Choroid plexus epithelial cell (primary cell): ENCODE measurements around the gene TCF12.

Experiments
- DNase-seq: peaks from one replicate; pipeline ENCODE4 v3.0.0-alpha.2; 2010; ENCODE audit warnings: low read depth
- H3K4me3 ChIP-seq: 2 replicates; pipeline ENCODE4 v1.5.1; 2011; ENCODE audit warnings: low read depth, mild to moderate bottlenecking, control low read depth, low read length, moderate library complexity
- TF ChIP-seq, protein P1 (sequence below): conservative IDR thresholded peaks from 2 replicates; pipeline ENCODE4 v1.5.1; 2011; ENCODE audit warnings: low read depth, mild to moderate bottlenecking, control low read depth, inconsistent platforms, low read length, moderate library complexity

TCF12 gene

DNA sequence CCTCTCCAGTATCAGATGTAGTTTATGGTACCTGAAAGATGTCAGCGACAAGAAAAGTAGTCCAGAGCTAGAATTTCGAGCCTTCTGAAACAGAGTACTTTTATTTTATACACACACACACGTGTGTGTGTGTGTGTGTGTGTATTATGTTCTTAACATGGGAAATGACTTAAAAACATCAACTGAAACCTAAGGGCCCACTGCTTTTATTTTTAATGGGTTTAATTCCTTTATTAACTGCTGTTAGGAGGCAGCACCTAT lies 1.9 kb downstream of the TCF12 start:
- DNase-seq = no peak
- TF ChIP-seq, protein P1, sequence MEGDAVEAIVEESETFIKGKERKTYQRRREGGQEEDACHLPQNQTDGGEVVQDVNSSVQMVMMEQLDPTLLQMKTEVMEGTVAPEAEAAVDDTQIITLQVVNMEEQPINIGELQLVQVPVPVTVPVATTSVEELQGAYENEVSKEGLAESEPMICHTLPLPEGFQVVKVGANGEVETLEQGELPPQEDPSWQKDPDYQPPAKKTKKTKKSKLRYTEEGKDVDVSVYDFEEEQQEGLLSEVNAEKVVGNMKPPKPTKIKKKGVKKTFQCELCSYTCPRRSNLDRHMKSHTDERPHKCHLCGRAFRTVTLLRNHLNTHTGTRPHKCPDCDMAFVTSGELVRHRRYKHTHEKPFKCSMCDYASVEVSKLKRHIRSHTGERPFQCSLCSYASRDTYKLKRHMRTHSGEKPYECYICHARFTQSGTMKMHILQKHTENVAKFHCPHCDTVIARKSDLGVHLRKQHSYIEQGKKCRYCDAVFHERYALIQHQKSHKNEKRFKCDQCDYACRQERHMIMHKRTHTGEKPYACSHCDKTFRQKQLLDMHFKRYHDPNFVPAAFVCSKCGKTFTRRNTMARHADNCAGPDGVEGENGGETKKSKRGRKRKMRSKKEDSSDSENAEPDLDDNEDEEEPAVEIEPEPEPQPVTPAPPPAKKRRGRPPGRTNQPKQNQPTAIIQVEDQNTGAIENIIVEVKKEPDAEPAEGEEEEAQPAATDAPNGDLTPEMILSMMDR = no peak
- peak overlapping the region; percentile 88 for H3K4me3 ChIP-seq

DNA sequence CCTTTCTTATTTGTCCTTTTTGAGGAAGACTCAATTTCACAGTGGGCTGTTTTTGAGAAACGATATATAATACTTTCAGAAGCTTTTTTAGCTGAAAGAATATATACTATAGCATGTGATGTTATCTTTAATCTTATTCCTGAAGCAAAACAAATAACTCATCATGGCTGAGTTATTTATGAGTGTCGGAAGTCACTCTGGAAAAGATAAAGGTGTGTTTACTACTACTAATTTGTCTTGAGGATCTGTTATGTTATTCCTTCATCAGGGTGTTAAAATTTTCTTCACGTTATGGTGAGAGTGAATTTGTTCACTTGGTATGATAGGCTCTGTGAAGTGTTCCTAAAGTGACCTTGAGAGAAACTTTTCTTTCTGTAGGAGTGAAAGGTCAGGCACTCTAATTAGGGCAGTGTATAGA lies 4.7 kb downstream of the TCF12 start:
- no peak for DNase-seq
- TF ChIP-seq, protein P1 = no peak
- H3K4me3 ChIP-seq = no peak overlapping the region

DNA sequence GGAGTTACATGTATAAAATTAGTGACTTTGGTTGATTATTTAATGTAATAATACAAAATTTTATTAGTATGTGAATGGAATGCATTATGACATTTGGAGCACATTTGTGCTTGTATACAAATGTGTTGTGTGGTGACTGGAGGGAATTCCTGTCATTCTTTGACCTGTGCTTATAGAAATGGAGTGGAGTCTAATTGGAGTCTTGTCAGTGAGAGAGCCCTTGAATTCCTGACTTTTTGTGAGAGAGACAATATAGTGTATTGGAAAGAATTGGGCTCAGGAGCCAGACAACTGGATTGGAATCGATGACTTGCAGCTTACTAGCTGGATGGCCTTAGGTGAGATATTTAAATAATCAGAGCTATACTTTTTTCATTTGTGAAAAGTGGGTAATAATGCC lies 9.4 kb downstream of the TCF12 start:
- peak; percentile 25 for DNase-seq
- TF ChIP-seq, protein P1 = no peak
- no peak overlapping the region for H3K4me3 ChIP-seq

DNA sequence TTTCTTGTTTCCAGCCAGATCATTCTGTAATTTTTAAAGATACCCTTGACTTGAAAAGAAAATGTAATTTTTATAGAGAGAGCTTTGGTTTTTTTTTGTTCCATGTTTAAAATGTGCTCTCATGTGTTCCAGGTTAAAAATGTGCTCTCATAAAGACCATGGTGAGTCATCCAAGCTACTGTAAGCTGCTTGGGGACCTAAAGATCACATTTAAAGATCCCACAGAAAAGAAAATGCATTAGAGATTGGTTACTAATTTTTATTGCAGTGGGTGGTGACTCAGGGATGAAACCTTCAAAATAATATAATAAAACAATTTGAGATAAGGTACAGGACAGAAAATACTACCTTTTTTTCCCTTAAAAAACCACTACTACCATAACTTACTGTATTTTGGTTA lies 11.0 kb downstream of the TCF12 start:
- H3K4me3 ChIP-seq = no peak overlapping the region
- TF ChIP-seq, protein P1 = no peak
- DNase-seq = peak; percentile 72

DNA sequence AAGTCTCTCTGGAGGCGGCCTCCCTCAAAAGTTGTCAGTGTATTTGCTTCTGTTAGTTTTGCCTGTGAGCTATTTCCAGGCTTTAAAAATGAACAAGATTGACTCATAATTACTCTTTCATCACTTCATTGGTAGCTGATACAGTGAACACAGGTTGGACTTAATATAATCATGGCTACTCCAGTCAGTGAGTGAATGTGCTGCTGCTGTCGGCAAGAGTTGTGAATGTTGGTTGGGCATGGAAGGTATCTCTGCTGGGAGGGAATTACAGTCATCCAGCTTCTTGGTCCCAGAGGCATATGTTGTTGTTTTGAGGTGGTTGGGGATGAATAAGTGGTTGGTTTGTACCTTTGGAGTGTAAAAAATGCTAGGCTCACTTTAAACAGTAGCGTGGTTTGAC lies 11.5 kb downstream of the TCF12 start:
- DNase-seq = peak; percentile 13
- TF ChIP-seq, protein P1 = no peak
- no peak overlapping the region for H3K4me3 ChIP-seq

DNA sequence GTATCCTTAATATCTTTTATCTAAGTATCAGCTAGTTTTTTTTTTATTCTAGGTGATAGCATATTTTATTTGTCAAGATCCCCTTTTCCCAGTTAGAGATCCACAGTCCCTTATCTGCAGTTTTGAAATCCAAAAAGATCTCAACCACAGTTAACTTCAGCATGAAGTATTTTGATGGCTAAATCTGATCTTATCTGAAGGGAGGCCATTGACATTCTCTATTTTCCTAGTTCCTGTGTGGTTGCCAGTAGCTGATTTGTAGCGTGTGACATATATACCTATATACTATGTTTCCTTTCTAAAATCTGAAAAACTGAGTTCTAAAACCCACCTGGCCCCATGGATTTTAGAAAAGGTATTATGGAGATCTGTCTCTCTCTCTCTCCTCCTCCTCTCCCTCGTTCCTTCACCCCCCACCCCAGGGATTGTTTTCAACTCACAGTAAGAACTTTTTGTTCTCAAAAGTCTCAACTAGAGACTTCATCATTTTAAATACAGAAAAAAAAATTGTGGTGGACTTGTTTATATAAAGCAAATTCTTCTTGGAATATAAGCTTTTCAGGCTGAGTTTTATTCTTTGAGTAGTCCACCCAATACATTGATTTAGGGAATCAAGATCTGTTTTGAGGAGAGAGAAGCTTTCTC lies 12.3 kb downstream of the TCF12 start:
- no peak overlapping the region for H3K4me3 ChIP-seq
- TF ChIP-seq, protein P1 = no peak
- peak; percentile 53 for DNase-seq
